ENCODE data around the gene CFAP251.

Gene CFAP251

DNA sequence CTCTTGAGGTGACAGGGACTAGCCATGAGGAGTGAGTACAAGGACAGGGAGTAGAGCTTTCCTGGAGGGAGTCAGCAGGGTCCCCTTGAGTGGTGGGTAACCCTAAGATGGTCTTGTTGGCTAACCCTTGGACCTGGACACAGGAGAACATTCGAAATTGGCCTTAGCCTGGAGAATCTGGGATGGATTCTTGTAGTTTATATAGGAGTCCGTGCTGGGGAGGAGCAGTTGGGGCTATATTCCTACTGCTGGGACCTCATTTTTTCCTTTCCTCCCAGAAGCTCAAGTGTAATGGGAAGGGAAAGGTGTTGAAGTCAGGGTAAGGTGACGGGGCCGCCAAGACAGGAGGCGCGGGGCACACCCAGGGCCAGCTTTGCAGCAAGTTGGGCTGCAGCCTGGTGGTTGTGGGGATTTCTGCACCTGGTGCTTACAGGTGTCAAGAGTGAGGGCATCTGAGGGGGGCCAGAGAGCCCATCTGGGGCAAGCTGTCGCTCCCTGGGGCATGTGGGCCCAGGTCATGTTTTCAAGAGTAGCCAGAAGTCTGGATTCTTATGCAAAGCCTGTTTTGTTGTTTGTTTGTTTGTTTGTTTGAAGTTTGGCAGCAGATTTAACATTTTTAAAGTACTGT lies 108.4 kb downstream of the CFAP251 start:
- TF ChIP-seq, protein P1, sequence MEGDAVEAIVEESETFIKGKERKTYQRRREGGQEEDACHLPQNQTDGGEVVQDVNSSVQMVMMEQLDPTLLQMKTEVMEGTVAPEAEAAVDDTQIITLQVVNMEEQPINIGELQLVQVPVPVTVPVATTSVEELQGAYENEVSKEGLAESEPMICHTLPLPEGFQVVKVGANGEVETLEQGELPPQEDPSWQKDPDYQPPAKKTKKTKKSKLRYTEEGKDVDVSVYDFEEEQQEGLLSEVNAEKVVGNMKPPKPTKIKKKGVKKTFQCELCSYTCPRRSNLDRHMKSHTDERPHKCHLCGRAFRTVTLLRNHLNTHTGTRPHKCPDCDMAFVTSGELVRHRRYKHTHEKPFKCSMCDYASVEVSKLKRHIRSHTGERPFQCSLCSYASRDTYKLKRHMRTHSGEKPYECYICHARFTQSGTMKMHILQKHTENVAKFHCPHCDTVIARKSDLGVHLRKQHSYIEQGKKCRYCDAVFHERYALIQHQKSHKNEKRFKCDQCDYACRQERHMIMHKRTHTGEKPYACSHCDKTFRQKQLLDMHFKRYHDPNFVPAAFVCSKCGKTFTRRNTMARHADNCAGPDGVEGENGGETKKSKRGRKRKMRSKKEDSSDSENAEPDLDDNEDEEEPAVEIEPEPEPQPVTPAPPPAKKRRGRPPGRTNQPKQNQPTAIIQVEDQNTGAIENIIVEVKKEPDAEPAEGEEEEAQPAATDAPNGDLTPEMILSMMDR (IDR thresholded peaks at IDR 0.05; ENCODE audit: extremely low read depth, insufficient read depth, missing control alignments) = peak; percentile 28
- in situ Hi-C loops (cut with MboI; ENCODE audit: low pct_unique_long_range_greater_than_20kb, low sequenced_read_pairs, unreplicated experiment) = no loop called here
- DNase-seq (ENCODE audit: low spot score) = no peak

DNA sequence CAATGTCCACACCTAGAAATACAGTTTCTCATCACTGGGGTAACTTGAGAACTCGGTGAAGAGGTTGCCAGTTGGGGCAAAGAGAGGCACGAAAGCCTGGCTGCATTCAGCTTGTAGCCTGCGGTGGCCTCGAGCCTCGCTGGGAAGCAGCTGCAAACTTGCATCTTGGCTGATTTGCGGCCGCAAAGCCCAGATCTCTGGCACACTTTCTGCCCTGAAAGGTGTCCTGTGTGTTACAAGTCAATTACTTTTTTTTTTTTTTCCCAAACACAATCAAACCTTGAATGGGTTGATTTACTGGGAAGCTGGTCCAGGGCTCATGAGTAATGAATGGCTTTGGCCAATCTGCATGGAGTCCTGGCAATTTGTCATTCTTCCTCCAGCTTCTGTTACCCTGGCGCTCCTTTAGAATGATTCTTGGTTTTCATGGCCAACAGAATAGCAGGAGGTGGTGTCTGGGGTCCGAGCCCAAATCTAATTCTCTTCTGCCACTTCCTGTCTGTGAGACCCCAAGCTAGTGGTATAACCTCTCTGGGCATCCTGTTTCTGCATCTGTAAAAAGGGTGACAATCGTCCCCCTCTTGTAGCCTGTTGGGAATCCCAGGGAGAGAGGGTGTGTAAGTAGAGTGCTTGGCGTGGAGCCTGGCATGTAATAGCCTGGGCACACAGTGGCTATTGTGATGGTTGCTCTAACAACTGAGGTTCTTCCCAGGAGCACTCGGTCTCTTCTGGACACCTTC lies 109.9 kb downstream of the CFAP251 start:
- DNase-seq (ENCODE audit: low spot score) = no peak
- in situ Hi-C loops (cut with MboI; ENCODE audit: low pct_unique_long_range_greater_than_20kb, low sequenced_read_pairs, unreplicated experiment) = no loop called here

DNA sequence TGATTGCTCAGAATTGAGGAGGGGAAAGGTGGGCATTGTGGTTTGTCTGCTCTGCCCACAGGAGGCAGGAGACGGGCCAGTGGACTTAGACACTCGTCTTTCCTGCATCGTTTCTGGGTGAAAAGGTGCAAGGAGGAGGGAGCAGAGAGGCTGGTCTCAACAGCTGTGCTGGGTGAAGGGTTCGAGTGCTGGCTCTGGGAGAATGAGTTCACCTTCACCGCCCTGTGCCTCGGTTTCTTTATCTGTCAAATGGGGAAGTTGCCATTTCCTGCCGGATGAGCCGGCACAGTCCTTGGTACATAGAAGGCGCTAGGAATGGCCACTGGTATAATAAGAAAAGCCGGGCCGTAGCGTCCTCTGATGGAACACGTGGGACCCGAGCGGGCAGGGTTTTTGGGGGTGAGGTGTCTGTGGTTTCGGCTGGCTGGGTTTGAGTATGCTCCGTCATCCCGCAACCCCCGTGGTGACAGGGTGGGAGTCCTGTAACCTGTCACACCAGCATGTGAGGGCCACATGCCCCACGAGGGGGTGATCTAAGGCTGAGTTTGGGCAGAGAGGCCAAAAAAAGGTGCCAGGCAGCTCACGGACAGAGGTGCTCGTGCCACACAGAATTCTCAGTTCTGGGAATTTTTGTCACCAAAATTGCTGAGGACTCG lies 110.6 kb downstream of the CFAP251 start:
- DNase-seq (ENCODE audit: low spot score) = peak; percentile 87
- TF ChIP-seq, protein P1 (IDR thresholded peaks at IDR 0.05; ENCODE audit: extremely low read depth, insufficient read depth, missing control alignments) = peak; percentile 33

More for the DNA sequence above, 109.9 kb downstream of the CFAP251 start:
- TF ChIP-seq, protein P1 (IDR thresholded peaks at IDR 0.05; ENCODE audit: extremely low read depth, insufficient read depth, missing control alignments) = no peak

DNA sequence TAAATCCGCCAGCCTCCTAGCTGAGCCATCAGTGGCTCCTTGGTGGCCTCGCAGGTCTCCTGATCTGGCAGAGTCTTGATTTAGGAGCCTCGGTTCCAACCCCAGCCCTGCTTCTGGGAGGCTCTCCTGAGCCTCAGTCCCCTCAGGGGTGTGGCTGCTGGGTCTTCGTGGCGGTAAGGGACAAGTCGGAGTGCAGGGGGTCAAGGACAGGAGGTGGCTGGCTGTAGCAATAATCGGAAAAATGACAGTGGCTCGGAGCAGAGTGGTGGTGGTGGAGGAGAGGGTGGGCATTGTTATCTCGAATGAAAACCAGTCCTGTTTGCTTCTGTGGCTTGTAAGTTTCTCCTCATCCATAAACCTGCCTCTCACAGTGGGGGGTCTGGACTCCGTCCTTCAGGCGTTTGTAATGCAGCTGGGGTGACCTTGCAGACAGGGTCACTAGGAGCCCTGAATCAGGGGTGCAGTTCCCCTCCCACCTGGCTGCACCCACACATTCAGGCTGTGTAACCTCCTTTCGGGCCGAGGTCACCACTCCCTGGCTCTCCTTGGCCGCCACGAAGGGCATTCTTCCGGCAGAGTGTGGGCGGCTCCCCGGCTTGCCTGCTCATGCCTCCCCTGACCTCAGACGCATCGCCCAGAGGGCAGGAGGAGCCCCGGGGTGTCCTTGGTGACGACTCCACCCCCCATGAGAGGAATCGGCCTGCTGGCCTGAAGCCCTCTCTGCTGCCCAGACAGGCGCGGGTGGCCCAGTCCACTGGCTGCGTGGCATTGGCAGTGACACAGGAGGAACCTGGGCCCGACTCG lies 111.4 kb downstream of the CFAP251 start:
- in situ Hi-C loops (cut with MboI; ENCODE audit: low pct_unique_long_range_greater_than_20kb, low sequenced_read_pairs, unreplicated experiment) = no loop called here
- no peak for DNase-seq (ENCODE audit: low spot score)
- TF ChIP-seq, protein P1 (IDR thresholded peaks at IDR 0.05; ENCODE audit: extremely low read depth, insufficient read depth, missing control alignments) = no peak

More for the DNA sequence above, 110.6 kb downstream of the CFAP251 start:
- in situ Hi-C loops (cut with MboI; ENCODE audit: low pct_unique_long_range_greater_than_20kb, low sequenced_read_pairs, unreplicated experiment) = no loop called here

DNA sequence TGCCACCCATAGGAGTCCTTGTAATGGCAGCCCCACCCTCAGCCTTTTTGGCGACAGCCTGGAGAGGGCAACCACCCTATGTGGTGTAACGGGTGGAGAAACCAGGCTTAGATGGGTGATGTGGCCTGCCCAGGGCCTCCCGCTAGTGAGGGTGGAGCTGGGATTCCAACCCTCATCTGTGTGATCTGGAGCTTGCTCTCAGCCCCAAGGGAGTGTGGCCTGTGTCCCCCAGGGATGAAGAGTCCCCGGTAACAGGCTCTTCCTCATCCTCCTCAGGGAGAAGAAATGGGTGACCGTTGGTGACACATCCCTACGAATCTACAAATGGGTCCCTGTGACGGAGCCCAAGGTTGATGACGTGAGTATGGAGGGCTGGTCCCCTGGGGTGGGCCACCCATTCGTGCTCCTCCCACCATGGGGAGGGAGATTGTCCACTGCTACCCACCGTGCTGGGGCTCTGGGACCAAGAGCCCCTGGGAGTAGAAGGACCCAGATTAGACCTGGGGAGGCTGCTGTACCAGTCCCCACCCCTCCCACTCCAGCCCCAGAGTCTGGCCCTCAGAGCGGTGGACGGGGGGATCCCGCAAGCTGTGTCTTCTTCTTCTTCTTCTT lies 112.1 kb downstream of the CFAP251 start:
- TF ChIP-seq, protein P1 (IDR thresholded peaks at IDR 0.05; ENCODE audit: extremely low read depth, insufficient read depth, missing control alignments) = no peak
- in situ Hi-C loops (cut with MboI; ENCODE audit: low pct_unique_long_range_greater_than_20kb, low sequenced_read_pairs, unreplicated experiment) = no loop called here

More for the DNA sequence above, 112.1 kb downstream of the CFAP251 start:
- DNase-seq (ENCODE audit: low spot score) = no peak
